ENCODE data around the gene ANKRD18B. TPM values are rescaled to one million over a fixed set of nuclear protein-coding genes. Genes with fewer than 3 reads are reported as not detected.
"Not testable (repeated sequence)": the region's sequence is repeated elsewhere in the genome, so short reads cannot be mapped to it uniquely, and the experiment has no call there.

Gene ANKRD18B
- total RNA-seq, 1 experiment from 2014 or later: 4.6 TPM

DNA sequence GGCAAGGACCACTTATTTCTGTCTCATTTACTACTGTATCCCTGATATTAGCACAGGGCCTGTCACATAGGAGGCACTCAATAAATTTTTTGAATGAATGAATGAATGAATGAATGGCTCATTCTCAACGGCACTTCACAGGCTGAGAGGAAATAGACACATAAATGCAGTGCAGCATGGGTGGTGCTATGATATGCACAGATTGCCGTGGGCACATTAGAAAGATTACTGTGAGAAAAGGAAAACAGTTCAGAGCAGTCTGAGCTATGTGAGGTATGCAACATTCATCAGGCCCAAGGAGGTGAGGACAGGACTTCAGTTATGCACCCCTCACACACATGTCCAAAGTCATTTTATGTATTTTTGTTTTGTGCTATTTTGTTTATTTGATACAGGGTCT lies 43.9 kb upstream of the ANKRD18B start:
- Histone ChIP-seq H3K4me1 (replicated peaks; ENCODE audit: insufficient read depth) (no peaks in the 10 kb centered on the region), H3F3A (ENCODE audit: insufficient read depth, low read depth) (no peaks in the 10 kb centered on the region), H3K9me3 (ENCODE audit: insufficient read depth, low read depth) (no peaks in the 10 kb centered on the region), H3K9me2 (ENCODE audit: insufficient read depth) (no peaks in the 10 kb centered on the region), H4K20me1 (ENCODE audit: insufficient read depth) (no peaks in the 10 kb centered on the region), H2AFZ (no peak overlapping the region), H3K4me2 (no peak overlapping the region), H3K27ac (no peak overlapping the region), H3K27me3 (ENCODE audit: insufficient read depth, low read depth) (no peaks in the 10 kb centered on the region), H3K4me3 (no peak overlapping the region), H3K79me2 (ENCODE audit: low read depth) (no peaks in the 10 kb centered on the region), H3K36me3 (ENCODE audit: low read depth) (no peaks in the 10 kb centered on the region)
- CTCF ChIA-PET: no interaction called here
- intact Hi-C loops (cut with micrococcal nuclease; ENCODE audit: unreplicated experiment): no loop called here
- BruUV-seq (replicated peaks): no TSS peak
- TF ChIP-seq, protein P1, sequence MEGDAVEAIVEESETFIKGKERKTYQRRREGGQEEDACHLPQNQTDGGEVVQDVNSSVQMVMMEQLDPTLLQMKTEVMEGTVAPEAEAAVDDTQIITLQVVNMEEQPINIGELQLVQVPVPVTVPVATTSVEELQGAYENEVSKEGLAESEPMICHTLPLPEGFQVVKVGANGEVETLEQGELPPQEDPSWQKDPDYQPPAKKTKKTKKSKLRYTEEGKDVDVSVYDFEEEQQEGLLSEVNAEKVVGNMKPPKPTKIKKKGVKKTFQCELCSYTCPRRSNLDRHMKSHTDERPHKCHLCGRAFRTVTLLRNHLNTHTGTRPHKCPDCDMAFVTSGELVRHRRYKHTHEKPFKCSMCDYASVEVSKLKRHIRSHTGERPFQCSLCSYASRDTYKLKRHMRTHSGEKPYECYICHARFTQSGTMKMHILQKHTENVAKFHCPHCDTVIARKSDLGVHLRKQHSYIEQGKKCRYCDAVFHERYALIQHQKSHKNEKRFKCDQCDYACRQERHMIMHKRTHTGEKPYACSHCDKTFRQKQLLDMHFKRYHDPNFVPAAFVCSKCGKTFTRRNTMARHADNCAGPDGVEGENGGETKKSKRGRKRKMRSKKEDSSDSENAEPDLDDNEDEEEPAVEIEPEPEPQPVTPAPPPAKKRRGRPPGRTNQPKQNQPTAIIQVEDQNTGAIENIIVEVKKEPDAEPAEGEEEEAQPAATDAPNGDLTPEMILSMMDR (conservative IDR thresholded peaks at IDR 0.05): no peak
- no peak for TF ChIP-seq EZH2 (IDR thresholded peaks at IDR 0.05; ENCODE audit: low read depth)
- DNase-seq: no peak
- POLR2A ChIA-PET (ENCODE audit: unreplicated experiment): interaction anchor here (0.6 kb wide), 1 partner anchor 14 kb away, joined by 17 read pairs; no protein-coding TSS in a partner anchor

DNA sequence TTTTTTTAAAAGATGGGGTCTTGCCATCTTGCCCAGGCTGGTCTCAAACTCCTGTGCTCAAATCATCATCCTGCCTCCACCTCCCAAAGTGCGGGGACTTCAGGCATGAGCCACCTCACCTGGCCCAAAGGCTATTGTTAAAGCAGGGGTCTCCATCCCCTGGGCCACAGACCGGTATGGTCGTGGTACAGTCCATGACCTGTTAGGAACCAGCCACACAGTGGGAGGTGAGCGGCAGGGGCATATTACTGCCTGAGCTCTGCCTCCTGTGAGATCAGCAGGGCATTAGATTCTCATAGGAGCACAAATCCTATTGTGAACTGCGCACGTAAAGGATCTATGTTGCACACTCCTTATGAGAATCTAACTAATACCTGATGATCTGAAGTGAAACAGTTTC lies 43.1 kb upstream of the ANKRD18B start:
- Histone ChIP-seq H3K79me2 (ENCODE audit: low read depth) (no peaks in the 10 kb centered on the region), H3K4me3 (no peak overlapping the region), H4K20me1 (ENCODE audit: insufficient read depth) (no peaks in the 10 kb centered on the region), H3K4me1 (replicated peaks; ENCODE audit: insufficient read depth) (no peaks in the 10 kb centered on the region), H3K9me3 (ENCODE audit: insufficient read depth, low read depth) (no peaks in the 10 kb centered on the region), H3K4me2 (no peak overlapping the region), H2AFZ (no peak overlapping the region), H3K27ac (no peak overlapping the region), H3K36me3 (ENCODE audit: low read depth) (no peaks in the 10 kb centered on the region), H3K27me3 (ENCODE audit: insufficient read depth, low read depth) (no peaks in the 10 kb centered on the region), H3F3A (ENCODE audit: insufficient read depth, low read depth) (no peaks in the 10 kb centered on the region), H3K9me2 (ENCODE audit: insufficient read depth) (no peaks in the 10 kb centered on the region)
- CTCF ChIA-PET: no interaction called here
- no peak for DNase-seq
- no peak for TF ChIP-seq EZH2 (IDR thresholded peaks at IDR 0.05; ENCODE audit: low read depth)
- TF ChIP-seq, protein P1 (conservative IDR thresholded peaks at IDR 0.05): no peak
- intact Hi-C loops (cut with micrococcal nuclease; ENCODE audit: unreplicated experiment): no loop called here
- POLR2A ChIA-PET (ENCODE audit: unreplicated experiment): interaction anchor here (0.6 kb wide), 1 partner anchor 14 kb away, joined by 17 read pairs; no protein-coding TSS in a partner anchor
- BruUV-seq (replicated peaks): no TSS peak

DNA sequence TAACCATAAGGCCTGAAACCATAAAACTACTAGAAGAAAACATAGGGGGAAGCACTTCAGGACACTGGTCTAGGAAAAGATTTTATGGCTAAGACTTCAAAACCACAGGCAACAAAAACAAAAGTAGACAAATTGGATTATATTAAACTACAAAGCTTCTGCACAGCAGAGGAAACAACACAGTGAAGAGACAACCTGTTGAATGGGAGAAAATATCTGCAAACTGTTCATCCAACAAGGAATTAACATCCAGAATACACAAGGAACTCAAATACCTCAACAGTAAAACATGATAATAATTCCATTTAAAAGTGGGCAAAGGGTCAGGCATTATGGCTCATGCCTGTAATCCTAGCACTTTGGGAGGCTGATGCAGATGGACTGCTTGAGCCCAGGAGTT lies 38.7 kb upstream of the ANKRD18B start:
- BruUV-seq (replicated peaks); H3K9me2 ChIP-seq (ENCODE audit: insufficient read depth); H3F3A ChIP-seq (ENCODE audit: insufficient read depth, low read depth); H3K4me2 ChIP-seq; intact Hi-C loops (cut with micrococcal nuclease; ENCODE audit: unreplicated experiment); H3K79me2 ChIP-seq (ENCODE audit: low read depth); H3K4me1 ChIP-seq (replicated peaks; ENCODE audit: insufficient read depth); H2AFZ ChIP-seq; H4K20me1 ChIP-seq (ENCODE audit: insufficient read depth); POLR2A ChIA-PET (ENCODE audit: unreplicated experiment); CTCF ChIA-PET; H3K4me3 ChIP-seq; DNase-seq; H3K36me3 ChIP-seq (ENCODE audit: low read depth); H3K27ac ChIP-seq; H3K9me3 ChIP-seq (ENCODE audit: insufficient read depth, low read depth); H3K27me3 ChIP-seq (ENCODE audit: insufficient read depth, low read depth): not testable (repeated sequence)

DNA sequence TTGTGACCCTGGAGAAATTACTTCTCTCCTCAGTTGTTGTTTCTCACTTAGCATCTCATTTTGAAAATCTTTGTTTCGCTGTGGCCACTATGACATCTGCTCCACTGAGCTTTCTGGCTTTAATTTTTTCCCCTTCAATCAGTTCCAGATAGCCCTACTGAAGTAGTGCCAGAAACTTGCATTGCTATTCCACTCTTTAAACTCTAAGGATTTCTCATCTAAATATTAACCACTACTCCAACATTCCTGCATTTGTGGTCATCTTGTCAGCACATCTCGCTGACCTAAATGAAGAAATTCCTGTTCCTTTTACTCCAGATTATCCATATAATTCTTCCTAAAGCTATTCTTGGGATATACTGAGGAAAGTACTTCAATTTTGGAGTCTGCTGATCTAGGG lies 35.0 kb upstream of the ANKRD18B start:
- Histone ChIP-seq H3K4me3 (no peak overlapping the region), H3K4me1 (replicated peaks; ENCODE audit: insufficient read depth) (no peaks in the 10 kb centered on the region), H3F3A (ENCODE audit: insufficient read depth, low read depth) (no peaks in the 10 kb centered on the region), H3K9me3 (ENCODE audit: insufficient read depth, low read depth) (no peaks in the 10 kb centered on the region), H3K36me3 (ENCODE audit: low read depth) (no peaks in the 10 kb centered on the region), H3K79me2 (ENCODE audit: low read depth) (no peaks in the 10 kb centered on the region), H3K9me2 (ENCODE audit: insufficient read depth) (no peaks in the 10 kb centered on the region), H4K20me1 (ENCODE audit: insufficient read depth) (no peaks in the 10 kb centered on the region), H2AFZ (no peak overlapping the region), H3K27me3 (ENCODE audit: insufficient read depth, low read depth) (no peaks in the 10 kb centered on the region), H3K27ac (no peak overlapping the region), H3K4me2 (no peak overlapping the region)
- no TSS peak for BruUV-seq (replicated peaks)
- DNase-seq: no peak
- ChIA-PET CTCF (no interaction called here), POLR2A (ENCODE audit: unreplicated experiment) (no interaction called here)
- intact Hi-C loops (cut with micrococcal nuclease; ENCODE audit: unreplicated experiment): no loop called here
- TF ChIP-seq, protein P1 (conservative IDR thresholded peaks at IDR 0.05): no peak

DNA sequence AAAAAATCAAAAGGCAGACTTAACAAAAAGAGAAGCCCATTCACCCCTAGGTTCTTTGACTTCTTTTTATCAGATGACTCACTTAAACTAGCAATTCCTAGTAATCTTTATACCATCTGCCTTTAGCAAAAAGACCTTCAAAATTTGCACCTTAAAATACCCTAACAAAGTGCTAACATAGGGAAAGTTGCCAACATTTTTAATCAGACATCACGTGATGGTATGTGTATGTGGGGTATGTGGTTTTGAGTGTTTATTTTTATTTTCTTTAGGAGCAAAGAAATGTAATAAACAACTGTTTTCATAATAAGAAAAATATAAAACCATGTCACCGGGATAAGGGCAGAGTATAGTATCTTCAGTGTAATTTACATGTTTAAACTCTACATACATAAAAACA lies 30.2 kb upstream of the ANKRD18B start:
- H3K4me1 ChIP-seq (replicated peaks; ENCODE audit: insufficient read depth); intact Hi-C loops (cut with micrococcal nuclease; ENCODE audit: unreplicated experiment); H3K9me2 ChIP-seq (ENCODE audit: insufficient read depth); BruUV-seq (replicated peaks); H4K20me1 ChIP-seq (ENCODE audit: insufficient read depth); H3K36me3 ChIP-seq (ENCODE audit: low read depth); H3F3A ChIP-seq (ENCODE audit: insufficient read depth, low read depth); DNase-seq; H3K79me2 ChIP-seq (ENCODE audit: low read depth); H2AFZ ChIP-seq; H3K4me3 ChIP-seq; H3K27ac ChIP-seq; CTCF ChIA-PET; POLR2A ChIA-PET (ENCODE audit: unreplicated experiment); H3K4me2 ChIP-seq; H3K9me3 ChIP-seq (ENCODE audit: insufficient read depth, low read depth); H3K27me3 ChIP-seq (ENCODE audit: insufficient read depth, low read depth): not testable (repeated sequence)
